SJCRH30 (cell line): ENCODE measurements around the gene PROKR1. TPM values are rescaled to one million over a fixed set of nuclear protein-coding genes. Genes with fewer than 3 reads are reported as not detected.

Experiments
- DNase-seq, 2 experiments: peaks; one replicate each; pipeline ENCODE4 v3.0.0-alpha.2; 2015 to 2020
- H3K27ac ChIP-seq: fragments of 250-450 bp; sonication (Bioruptor Pico); 2 replicates; pipeline ENCODE4 v1.5.1; 2020; ENCODE audit warnings: mild to moderate bottlenecking, moderate library complexity
- H3K27me3 ChIP-seq: fragments of 250-450 bp; sonication (Bioruptor Pico); 2 replicates; pipeline ENCODE4 v1.5.1; 2020; ENCODE audit warnings: mild to moderate bottlenecking, moderate library complexity
- H3K36me3 ChIP-seq: fragments of 250-450 bp; sonication (Bioruptor Pico); 2 replicates; pipeline ENCODE4 v1.5.1; 2020; ENCODE audit warnings: mild to moderate bottlenecking, moderate library complexity
- H3K4me1 ChIP-seq: fragments of 250-450 bp; sonication (Bioruptor Pico); 2 replicates; pipeline ENCODE4 v1.5.1; 2020; ENCODE audit warnings: mild to moderate bottlenecking, moderate library complexity
- H3K4me3 ChIP-seq: fragments of 250-450 bp; sonication (Bioruptor Pico); 2 replicates; pipeline ENCODE4 v1.5.1; 2020; ENCODE audit warnings: mild to moderate bottlenecking, moderate library complexity
- H3K9me3 ChIP-seq: fragments of 250-450 bp; sonication (Bioruptor Pico); replicated peaks from 2 replicates; pipeline ENCODE4 v1.5.1; 2020; ENCODE audit warnings: mild to moderate bottlenecking, moderate library complexity
- total RNA-seq: library from RNA; depleted of rRNA; stranded (reverse); fragments of >200 nt; shearing (Covaris generic); gene quantifications from 2 replicates; pipeline ENCODE4 v1.2.3, GENCODE V29; 2014; rRNA removed

The PROKR1 gene
- total RNA-seq, 1 experiment from 2014 or later: not detected

DNA sequence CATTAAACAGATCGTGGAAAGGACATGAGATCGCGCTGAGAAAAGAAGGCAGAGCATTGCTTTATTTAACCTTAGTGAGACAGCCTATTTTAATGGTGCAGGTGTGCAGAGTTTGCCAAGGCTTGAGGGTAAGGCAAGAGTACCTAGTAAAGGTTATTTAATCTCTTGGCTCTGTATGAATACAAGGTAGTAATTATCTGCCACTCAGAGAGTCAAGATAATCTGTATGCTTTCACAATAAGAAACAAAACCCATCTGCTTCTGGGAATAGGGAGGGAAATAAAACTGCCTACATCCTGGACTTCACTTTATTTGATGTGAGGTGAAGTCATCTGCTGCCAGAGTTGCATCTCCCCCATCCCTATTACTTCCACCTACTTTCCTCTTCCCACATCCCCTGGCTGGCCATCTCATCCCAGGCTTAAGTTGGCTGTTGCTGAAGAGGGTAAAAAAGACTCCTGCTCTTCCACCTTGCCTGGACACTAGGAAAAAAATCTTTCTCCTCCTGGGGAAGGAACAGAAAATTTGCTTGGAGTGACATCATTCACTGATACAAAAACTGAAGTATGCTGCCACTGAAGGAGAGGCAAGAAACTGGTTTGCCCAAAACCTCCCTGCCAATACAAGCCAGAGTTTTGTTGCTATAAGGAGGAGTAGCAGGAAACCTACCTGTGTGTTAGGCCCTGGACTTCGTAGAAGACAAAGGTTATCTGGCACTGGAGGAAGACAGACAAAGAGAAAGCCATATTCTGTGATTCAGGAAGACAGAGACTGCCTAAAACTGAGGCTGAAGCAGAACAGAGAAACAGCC lies 55.4 kb downstream of the PROKR1 start:
- Histone ChIP-seq H3K4me3 (no peak overlapping the region), H3K27me3 (no peaks in the 10 kb centered on the region), H3K27ac (no peak overlapping the region), H3K36me3 (no peaks in the 10 kb centered on the region), H3K9me3 (peaks cover 7% of the 10 kb centered on the region; the same call in 1 of the 2 replicates), H3K4me1 (no peaks in the 10 kb centered on the region)
- DNase-seq: no peak

DNA sequence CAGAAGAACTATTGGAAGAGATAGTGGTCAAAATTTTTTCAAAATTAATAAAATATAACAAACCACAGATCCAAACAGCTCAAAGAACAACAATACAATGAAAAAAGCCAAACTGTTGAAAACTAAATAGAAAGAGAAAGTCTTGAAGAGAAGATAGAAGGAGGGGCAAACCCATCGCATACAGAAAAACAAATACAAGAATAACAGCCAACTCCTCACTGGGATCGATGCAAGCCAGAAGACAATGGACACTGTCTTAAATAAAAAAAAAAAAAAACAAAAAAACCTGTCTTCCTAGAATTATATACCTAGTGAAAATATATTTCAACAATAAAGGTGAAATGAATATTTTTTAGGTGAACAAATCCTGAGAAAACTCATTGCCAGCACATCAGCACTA lies 57.2 kb downstream of the PROKR1 start:
- no peaks in the 10 kb centered on the region for H3K27me3 ChIP-seq
- no peak for DNase-seq
- H3K9me3 ChIP-seq: peaks cover 7% of the 10 kb centered on the region; the same call in 1 of the 2 replicates
- no peaks in the 10 kb centered on the region for H3K4me1 ChIP-seq
- H3K36me3 ChIP-seq: no peaks in the 10 kb centered on the region
- H3K27ac ChIP-seq: no peak overlapping the region
- no peak overlapping the region for H3K4me3 ChIP-seq

- no peaks in the 10 kb centered on the region for H3K27me3 ChIP-seq
These were observed 63.3 kb downstream of the PROKR1 start for GRCh38 chr2:68706637-68707036.

More at GRCh38 chr2:68706637-68707036, 63.3 kb downstream of the PROKR1 start:
- Histone ChIP-seq H3K4me1 (no peaks in the 10 kb centered on the region), H3K27ac (no peak overlapping the region), H3K9me3 (no peaks in the 10 kb centered on the region), H3K4me3 (no peak overlapping the region), H3K36me3 (no peaks in the 10 kb centered on the region)
- DNase-seq: no peak

Other genes starting within 250 kb of the PROKR1 start
- gene FBXO48, start 176.3 kb upstream of the PROKR1 start, total RNA-seq: 1.8 and 2.5 TPM in 2 replicates
- 4.6 TPM in 2 replicates for gene APLF, start 176.0 kb upstream of the PROKR1 start, total RNA-seq
- gene ARHGAP25, start 91.2 kb downstream of the PROKR1 start, total RNA-seq: 6.3 and 6.6 TPM in 2 replicates
- 0.08 TPM in 1 of 2 replicates, not detected in the other for gene BMP10, start 227.8 kb downstream of the PROKR1 start, total RNA-seq